ENCODE data around the gene WNT3.
"Not testable (repeated sequence)": the region's sequence is repeated elsewhere in the genome, so short reads cannot be mapped to it uniquely, and the experiment has no call there.

The WNT3 gene

GRCh38 chr17:46764000-46764708 lies 54.3 kb downstream of the WNT3 start:
- DNase-seq: no peak

- DNase-seq: no peak
Measured at GRCh38 chr17:46763416-46763815, 55.1 kb downstream of the WNT3 start.

GRCh38 chr17:46759141-46759540 lies 59.4 kb downstream of the WNT3 start:
- no peak for DNase-seq

- DNase-seq: no peak
Measured at GRCh38 chr17:46758614-46759013, 59.9 kb downstream of the WNT3 start.

GRCh38 chr17:46757588-46757987 lies 60.9 kb downstream of the WNT3 start:
- not testable (repeated sequence) for DNase-seq

GRCh38 chr17:46756861-46757260 lies 61.6 kb downstream of the WNT3 start:
- no peak for DNase-seq

GRCh38 chr17:46756081-46756735 lies 62.3 kb downstream of the WNT3 start:
- DNase-seq: no peak

GRCh38 chr17:46753776-46754175 lies 64.7 kb downstream of the WNT3 start:
- DNase-seq: no peak

GRCh38 chr17:46751425-46751824 lies 67.1 kb downstream of the WNT3 start:
- DNase-seq: no peak

- no peak for DNase-seq
Measured at GRCh38 chr17:46745376-46745775, 73.1 kb downstream of the WNT3 start.

GRCh38 chr17:46744441-46744840 lies 74.1 kb downstream of the WNT3 start:
- DNase-seq: no peak

- DNase-seq: no peak
Measured at GRCh38 chr17:46742565-46743270, 75.8 kb downstream of the WNT3 start.

- no peak for DNase-seq
Measured at GRCh38 chr17:46741122-46741730, 77.3 kb downstream of the WNT3 start.

GRCh38 chr17:46739982-46740381 lies 78.5 kb downstream of the WNT3 start:
- no peak for DNase-seq

GRCh38 chr17:46738544-46738943 lies 79.9 kb downstream of the WNT3 start:
- DNase-seq: no peak

- DNase-seq: no peak
Measured at GRCh38 chr17:46737326-46737725, 81.2 kb downstream of the WNT3 start.

- DNase-seq: no peak
Measured at GRCh38 chr17:46736100-46736499, 82.4 kb downstream of the WNT3 start.

- no peak for DNase-seq
Measured at GRCh38 chr17:46733837-46734475, 84.5 kb downstream of the WNT3 start.

- no peak for DNase-seq
Measured at GRCh38 chr17:46732754-46733398, 85.6 kb downstream of the WNT3 start.

GRCh38 chr17:46732160-46732559 lies 86.3 kb downstream of the WNT3 start:
- DNase-seq: no peak

GRCh38 chr17:46730679-46731078 lies 87.8 kb downstream of the WNT3 start:
- no peak for DNase-seq

- DNase-seq: no peak
Measured at GRCh38 chr17:46730026-46730425, 88.5 kb downstream of the WNT3 start.

Measured in NCI-H1105 treated with DMSO at 0.1 percent for 48 hours (cell line).